Activated CD4-positive, CD25-positive, alpha-beta regulatory T cell treated with anti-CD3 and anti-CD28 coated beads, Interleukin-2, amount 50 U/mL, for 72 hours (primary cell): ENCODE results near the gene ARHGEF28.

Experiments
- DNase-seq: peaks from one replicate; pipeline ENCODE4 v3.0.0; 2021

The ARHGEF28 gene

GRCh38 chr5:73792687-73793320 is 166.8 kb downstream of the ARHGEF28 start:
- peak; percentile 57 for DNase-seq

DNA sequence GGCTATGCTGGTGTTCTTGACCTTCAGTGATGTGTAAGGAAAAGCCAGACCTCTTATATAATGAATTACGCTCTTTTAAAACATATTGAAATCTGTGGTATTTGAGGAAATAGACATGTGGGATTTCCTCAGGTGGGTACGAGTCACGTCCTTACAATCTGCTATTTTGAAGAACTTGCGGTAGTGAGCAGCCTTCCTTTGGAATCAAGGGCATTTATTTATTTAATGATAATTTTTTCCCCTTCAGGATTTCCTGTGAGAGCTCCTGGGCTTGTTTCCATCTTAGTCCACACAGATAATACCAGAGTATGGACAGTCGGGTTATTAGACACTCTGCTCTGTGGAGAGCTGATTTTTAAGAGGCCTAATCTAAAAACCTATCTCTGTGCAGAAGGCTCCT is 167.9 kb downstream of the ARHGEF28 start:
- no peak for DNase-seq

DNA sequence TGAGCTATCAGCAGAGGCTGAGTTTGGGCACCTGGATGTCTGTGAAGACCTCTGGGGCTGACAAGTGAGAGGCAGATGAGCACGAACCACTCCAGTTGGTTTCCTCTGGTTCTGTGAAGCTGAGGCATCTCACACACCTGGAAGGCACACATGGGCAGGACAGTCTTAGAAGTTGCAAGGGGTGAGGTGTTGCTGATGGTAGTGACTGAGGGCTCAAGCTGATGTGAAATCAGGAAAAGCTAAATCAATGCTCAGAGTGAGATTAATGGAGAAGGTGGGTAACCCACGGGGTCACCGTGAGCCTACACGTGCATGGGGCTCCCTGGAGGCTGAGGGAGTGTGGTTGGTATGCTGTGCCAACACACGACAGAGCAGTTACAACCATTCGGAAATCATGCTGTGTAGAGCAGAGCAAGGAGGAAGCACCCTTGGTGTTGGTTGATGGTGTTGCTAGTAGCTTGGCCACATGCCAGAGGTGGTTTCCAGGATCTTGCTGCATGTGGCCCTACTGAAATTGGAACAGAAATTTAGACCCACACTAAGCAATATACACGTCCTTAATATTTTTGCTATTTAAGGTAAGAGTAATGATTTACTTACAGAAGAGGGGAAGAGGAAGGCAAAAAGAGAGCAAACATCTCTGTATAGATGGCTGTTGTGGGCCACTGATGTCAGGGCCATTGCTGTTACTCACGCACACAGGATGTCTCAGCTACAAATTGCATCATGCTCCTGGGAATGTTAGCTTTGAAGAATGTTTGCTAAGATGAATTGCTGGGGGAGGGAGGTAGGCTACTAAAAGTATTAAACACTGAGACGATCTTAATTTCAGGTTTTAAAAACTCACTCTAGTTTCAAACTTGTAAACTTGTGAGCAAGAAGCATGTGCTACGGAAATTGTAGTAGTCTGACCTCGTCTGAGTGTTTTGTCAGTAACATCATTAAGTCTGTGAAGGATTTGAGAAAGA is 170.5 kb downstream of the ARHGEF28 start:
- no peak for DNase-seq

DNA sequence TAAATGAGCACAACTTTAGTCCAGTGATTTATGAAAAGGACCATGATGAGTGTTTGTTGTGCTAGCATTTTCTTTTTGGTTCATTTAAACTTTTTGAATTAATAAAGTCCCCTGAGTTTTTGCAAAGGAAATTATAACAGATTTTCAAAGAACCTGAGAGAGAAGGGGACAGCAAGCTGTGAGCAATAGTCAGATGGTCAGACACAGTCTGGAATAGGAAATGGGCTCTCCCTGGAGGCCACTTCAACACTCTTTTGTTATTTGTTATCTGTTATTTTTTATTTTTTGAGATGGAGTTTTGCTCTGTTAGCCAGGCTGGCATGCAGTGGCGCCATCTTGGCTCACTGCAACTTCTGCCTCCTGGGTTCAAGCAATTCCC is 171.1 kb downstream of the ARHGEF28 start:
- DNase-seq = no peak

DNA sequence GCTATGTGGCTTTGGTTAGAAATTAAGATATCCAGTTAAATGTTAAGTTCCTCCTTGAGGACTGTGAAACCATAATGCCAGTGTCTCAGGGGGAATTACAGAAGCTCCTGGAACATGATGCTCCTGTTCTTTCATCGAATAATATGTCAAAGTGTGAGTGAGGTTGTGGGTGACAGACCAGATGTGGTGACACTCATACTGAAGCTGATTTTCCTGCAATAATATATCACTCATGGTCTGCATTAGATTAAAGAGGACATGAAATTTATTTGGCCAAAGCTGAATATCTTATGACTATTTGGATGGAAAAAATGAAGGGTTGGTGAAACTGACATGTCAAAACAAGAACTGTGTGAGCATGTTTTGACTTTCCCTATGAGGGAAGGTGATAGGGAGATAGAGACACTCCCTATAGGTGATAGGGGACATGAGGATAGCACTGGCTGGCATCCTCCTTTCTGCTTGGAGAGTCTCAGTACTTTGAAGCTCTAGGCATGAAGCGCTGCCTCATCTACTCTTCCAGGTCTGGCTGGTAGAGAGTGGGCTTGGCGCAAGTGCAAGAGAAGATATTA is 173.5 kb downstream of the ARHGEF28 start:
- DNase-seq = no peak

- DNase-seq = no peak
These were observed 175.7 kb downstream of the ARHGEF28 start for GRCh38 chr5:73801686-73802085.

DNA sequence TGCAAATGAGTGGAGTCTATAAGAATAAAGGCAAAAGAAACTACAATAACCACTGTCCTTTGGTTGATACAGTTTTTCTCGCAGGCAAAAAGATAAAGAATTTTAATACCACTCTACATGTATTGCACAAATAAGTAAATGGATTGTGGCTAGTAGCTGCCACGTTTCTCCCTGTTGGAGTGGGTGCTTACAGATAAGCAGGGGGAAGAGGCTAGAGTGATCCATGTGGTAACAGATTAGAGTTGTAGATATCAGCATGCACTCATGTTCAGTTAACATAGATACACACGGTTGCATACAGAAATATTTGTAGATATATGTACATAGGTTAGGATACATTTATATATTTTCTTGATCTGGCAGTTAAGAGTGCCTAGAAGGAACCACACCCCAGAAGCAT is 179.5 kb downstream of the ARHGEF28 start:
- DNase-seq = no peak

- no peak for DNase-seq
These were observed 182.9 kb downstream of the ARHGEF28 start for GRCh38 chr5:73808911-73809310.

DNA sequence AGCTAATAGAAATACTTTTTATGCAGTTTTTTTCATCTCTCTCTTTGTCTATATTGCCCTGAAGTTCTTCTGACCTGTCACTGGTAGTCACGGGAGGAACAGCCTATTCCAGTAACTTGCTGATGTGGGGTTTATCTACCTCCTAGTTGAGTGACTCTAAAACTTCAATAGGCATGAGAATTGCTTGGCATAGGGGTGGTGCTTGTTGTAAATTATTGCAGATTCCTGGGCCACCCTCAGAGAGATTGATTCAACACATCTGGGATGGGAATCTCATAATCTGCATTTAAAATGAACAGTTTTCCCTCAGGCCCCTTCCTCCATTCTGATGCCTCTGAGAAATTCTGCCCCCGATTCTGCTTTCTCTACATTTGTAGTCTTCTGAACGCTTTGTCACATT is 184.4 kb downstream of the ARHGEF28 start:
- no peak for DNase-seq

DNA sequence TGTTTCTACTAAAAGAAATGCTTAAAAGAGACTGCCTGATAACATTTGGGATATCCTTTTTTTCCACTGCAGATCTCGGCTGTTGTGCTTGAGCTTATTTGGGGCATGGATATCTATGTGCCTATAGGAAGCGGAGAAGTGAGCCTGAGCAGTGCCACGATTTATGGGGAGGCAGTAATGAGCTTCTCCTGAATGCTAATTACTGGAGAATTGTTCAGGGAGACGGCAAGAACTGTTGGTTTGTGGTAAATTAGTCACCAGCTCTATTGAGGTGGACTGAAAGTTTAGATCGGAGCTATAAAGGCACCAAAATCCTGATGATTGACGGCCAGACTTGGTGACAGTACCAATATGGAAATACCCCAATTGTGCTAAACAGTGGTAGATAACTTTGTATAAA is 186.5 kb downstream of the ARHGEF28 start:
- DNase-seq = no peak

DNA sequence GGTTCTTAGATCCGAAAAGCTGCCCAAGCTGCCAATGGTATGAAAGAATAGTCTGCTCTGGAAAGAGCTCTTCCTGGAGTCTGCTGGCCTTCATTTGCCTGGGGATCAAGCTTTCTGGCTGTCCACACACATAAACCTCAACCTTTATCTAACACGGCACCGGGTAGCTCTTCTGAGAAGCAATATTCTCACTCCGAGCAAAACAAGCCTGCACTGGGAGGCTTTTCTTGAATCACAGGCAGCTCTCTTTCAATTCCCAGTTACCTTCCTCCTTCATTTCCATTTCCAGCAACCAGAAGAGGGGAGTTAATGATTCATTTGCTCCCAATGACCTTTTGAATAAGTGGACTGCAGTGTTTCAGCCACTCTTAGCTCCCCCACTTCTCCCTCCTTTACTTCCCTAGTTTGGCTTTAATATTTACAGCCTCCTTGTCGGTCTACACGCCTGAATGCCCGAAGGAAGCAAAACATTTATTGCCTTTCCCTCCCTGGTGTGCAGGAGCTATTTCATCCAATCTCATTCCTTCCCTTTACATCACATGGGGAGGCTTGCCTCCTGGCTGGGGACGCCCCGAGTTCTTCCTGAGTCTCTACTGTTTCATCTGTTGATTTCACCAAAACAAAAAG is 187.1 kb downstream of the ARHGEF28 start:
- no peak for DNase-seq

DNA sequence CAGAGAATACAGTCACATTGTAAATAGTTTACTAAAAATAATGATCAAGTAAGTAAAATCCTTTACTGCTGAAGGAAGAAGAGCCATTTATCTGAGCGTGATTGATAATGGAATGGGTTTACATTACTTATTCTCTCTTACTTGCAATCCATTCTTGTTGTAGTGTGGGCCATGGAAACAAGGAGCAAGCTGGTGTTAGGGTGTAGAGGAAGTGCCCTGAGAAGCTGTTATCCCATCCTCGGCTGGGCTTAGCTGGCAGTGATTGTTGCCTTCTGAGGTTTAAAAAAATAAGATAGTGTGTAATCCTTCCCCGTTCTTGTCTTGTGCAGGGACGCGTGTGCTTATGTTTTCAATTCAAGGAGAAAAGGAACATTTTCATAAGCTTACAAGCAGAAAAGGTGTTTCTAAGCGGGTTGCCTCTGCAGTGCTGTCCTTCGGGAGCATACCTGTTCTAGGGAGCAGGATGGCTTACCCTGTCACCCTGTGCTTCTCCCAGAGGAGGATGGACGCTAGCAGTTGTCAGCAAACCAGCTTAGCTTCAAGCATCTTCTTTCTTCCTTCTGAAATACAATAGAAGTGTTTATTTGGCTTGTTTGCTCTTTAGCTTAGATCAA is 188.3 kb downstream of the ARHGEF28 start:
- no peak for DNase-seq

- DNase-seq = no peak
These were observed 189.6 kb downstream of the ARHGEF28 start for GRCh38 chr5:73815631-73816030.

GRCh38 chr5:73816656-73817420 is 190.8 kb downstream of the ARHGEF28 start:
- no peak for DNase-seq

DNA sequence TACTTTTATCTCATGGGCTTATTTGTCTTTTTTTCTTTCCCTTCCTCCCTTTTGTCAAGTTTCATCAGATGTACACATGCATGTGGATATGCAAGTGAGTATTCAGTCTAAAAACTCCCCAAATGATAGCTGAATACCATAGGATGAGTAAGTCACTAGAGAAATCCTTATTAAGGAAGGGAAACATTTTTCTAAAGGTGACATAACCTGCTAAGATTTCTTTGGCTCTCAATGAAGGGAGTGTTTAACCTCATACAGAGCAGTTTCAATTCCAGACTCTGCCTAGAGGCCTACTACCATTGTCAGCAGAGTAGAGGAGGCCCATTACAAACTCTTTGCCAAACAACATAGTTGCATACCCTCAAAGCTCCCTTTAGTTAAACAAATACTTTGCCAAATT is 192.4 kb downstream of the ARHGEF28 start:
- no peak for DNase-seq

- no peak for DNase-seq
These were observed 194.3 kb downstream of the ARHGEF28 start for GRCh38 chr5:73820326-73820725.

GRCh38 chr5:73821003-73821402 is 195.0 kb downstream of the ARHGEF28 start:
- DNase-seq = no peak

GRCh38 chr5:73822278-73822988 is 196.4 kb downstream of the ARHGEF28 start:
- no peak for DNase-seq

GRCh38 chr5:73822989-73823339 is 197.0 kb downstream of the ARHGEF28 start:
- DNase-seq = no peak

- DNase-seq = no peak
These were observed 197.5 kb downstream of the ARHGEF28 start for GRCh38 chr5:73823508-73823925.

- DNase-seq = no peak
These were observed 199.2 kb downstream of the ARHGEF28 start for GRCh38 chr5:73825199-73825598.

GRCh38 chr5:73825736-73826135 is 199.7 kb downstream of the ARHGEF28 start:
- no peak for DNase-seq
